ENCODE data around the gene CAPN15.
A peak's percentile ranks its signal among the peaks of the same experiment; 100 is the strongest.

CAPN15 gene

DNA sequence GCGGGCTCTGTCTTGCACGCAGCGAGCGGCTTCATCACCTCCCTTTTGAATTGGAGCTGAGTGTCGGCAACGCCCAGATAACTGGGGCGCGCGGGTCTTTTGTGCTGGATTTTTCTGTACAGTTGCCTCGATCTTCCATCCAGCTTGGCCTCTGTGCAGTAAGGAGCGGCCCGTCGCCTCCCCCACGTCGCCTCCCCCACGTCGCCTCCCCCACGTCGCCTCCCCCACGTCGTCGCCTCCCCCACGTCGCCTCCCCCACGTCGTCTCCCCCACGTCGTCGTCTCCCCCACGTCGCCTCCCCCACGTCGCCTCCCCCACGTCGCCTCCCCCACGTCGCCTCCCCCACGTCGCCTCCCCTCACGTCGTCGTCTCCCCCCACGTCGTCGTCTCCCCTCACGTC lies 17.0 kb downstream of the CAPN15 start:
- no peak for DNase-seq (ENCODE audit: low read depth in 3 of 3)

DNA sequence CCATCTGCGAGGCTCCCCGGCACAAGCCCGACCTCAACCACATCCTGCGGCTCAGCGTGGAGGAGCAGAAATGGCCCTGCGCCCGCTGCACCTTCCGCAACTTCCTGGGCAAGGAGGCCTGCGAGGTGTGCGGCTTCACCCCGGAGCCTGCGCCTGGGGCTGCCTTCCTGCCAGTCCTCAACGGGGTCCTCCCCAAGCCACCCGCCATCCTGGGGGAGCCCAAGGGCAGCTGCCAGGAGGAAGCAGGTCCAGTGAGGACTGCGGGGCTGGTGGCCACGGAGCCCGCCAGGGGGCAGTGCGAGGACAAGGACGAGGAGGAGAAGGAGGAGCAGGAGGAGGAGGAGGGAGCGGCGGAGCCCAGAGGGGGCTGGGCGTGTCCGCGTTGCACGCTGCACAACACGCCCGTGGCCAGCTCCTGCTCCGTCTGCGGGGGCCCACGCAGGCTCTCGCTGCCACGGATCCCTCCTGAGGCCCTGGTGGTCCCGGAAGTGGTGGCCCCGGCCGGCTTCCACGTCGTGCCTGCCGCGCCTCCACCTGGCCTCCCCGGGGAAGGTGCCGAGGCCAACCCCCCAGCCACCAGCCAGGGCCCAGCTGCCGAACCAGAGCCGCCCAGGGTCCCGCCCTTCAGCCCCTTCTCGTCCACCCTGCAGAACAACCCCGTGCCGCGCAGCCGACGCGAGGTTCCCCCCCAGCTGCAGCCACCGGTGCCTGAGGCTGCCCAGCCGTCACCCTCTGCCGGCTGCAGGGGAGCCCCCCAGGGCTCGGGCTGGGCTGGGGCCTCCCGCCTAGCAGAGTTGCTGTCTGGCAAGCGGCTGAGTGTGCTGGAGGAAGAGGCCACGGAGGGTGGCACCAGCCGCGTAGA lies 19.6 kb downstream of the CAPN15 start:
- DNase-seq (ENCODE audit: low read depth in 3 of 3) = peak in 1 of 3 experiments; percentile 54

GRCh38 chr16:548586-548985 lies 21.1 kb downstream of the CAPN15 start:
- DNase-seq (ENCODE audit: low read depth in 3 of 3) = no peak

GRCh38 chr16:549544-550263 lies 22.2 kb downstream of the CAPN15 start:
- no peak for DNase-seq (ENCODE audit: low read depth in 3 of 3)

DNA sequence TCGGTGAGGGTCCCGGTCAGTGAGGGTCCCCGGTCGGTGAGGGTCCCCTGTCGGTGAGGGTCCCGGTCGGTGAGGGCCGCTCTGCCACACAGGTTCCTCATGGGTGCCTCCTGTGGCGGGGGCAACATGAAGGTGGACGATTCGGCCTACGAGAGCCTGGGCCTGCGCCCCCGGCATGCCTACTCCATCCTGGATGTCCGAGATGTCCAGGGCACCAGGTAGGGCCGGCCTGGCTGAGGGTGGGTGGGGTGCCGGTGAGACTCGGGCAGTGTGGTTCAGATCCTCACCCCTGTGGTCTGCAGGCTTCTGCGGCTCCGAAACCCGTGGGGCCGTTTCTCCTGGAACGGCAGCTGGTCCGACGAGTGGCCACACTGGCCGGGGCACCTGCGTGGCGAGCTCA lies 23.7 kb downstream of the CAPN15 start:
- no peak for DNase-seq (ENCODE audit: low read depth in 3 of 3)

DNA sequence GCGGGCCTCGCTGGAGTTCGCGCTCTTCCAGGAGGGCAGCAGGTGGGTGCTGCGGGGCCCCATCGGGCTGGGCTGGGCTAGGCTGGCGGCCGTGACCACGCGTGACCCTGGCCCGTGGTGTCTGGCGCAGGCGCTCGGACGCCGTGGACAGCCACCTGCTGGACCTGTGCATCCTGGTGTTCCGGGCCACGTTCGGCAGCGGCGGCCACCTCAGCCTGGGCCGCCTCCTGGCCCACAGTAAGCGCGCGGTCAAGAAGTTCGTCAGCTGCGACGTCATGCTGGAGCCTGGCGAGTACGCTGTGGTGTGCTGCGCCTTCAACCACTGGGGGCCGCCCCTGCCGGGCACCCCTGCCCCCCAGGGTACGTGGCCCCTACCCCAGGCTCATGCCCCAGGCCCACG lies 24.7 kb downstream of the CAPN15 start:
- no peak for DNase-seq (ENCODE audit: low read depth in 3 of 3)

GRCh38 chr16:553601-554296 lies 26.2 kb downstream of the CAPN15 start:
- DNase-seq (ENCODE audit: low read depth in 3 of 3) = no peak

DNA sequence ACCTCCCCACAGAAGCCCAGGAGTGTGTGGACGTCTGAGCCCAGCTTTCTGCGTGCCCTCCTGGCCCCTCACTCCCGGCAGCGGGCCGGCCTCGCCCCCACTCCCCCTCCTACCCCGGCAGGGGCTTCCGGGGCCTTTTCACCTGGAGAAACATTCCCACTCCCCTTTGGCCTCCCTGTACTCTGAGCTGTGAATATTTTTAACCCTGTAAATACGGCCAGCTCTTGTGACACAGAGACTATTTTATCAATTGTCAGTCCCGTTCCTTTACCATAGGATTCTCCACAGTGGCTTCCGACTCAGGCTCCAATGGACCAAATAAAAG lies 26.7 kb downstream of the CAPN15 start:
- DNase-seq (ENCODE audit: low read depth in 3 of 3) = no peak

DNA sequence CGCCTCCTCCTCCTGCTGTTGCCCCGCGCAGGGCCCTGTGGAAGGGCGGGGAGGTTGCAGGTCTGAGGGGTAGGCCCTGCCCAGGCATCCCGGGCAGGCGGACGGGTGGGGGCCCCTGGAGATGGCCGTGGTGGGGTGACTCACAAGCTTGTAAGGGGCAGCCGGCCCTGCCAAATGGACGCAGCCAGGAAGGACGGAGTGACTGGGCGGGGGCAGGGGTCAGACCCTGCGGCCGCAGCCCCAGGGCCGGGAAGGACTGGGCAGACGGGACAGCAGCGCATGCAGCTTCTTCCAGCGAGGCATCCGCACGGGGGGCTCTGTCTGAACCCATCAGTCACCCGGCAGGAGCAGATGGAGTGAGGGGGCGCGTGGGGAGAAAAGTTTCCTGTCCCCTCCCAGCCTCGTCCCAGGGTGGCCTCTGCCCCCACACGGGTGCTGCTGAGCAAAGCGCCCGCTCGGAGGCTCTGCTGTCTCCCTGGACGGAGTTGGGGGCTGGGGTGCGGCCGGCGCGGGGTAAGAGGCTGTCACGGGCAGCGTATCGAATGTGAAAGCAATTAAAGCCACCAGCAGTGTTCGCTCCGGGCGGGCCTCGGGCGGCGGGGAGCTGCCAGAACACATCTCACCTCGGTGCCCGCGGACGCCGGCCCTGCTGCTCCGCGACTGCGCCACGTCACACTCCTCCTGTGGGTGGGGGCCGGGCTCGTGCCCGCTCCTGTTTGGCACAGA lies 27.3 kb downstream of the CAPN15 start:
- no peak for DNase-seq (ENCODE audit: low read depth in 3 of 3)

DNA sequence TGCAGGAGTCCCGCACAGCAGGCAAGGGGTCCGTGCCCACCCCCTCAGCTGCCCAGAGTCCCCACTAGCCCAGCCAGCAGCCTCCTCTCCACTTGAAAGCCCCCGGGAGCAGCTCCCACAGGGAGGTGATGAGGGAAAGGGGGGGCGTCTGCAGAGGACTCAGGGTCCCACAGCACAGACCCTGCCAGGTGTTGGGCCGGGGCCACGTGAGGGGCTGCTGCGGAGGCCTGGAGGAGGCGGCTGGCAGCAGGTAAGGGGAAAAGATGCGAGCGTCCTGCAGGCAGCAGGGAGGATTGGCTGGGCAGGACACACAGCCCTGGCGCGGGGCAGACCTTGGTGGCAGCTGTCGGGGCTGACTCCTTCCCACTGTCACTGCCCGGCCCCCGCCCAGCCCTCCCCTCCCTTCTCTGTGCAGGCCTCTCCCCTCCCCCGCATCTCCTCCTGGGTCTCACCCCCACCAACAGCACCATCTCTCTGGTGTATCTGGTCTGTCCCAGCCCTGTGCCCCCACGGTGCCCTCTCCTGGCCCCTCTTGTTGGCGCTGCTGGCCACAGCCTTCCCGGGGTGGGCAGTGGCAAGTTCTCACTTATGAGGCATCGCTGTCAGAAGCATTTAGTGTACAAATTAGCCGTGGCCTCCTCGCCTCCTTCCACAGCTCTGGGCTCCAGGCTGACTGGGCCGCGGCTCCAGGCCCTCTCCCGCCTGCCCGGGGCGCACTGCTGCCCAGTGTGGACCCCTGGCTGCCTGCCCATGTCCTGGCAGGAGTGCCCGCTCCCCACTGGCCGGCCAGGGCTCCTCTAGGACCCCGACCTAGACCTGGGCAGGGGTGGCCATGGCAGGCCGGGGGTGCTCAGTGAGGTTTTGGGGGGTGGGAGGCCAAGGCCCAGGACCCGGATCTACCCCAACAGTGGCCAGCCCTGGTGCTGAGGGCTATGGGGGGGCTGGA lies 28.3 kb downstream of the CAPN15 start:
- no peak for DNase-seq (ENCODE audit: low read depth in 3 of 3)

- no peak for DNase-seq (ENCODE audit: low read depth in 3 of 3)
Measured at GRCh38 chr16:556474-557173, 29.1 kb downstream of the CAPN15 start.

- DNase-seq (ENCODE audit: low read depth in 3 of 3) = no peak
Measured at GRCh38 chr16:557463-558297, 30.2 kb downstream of the CAPN15 start.

DNA sequence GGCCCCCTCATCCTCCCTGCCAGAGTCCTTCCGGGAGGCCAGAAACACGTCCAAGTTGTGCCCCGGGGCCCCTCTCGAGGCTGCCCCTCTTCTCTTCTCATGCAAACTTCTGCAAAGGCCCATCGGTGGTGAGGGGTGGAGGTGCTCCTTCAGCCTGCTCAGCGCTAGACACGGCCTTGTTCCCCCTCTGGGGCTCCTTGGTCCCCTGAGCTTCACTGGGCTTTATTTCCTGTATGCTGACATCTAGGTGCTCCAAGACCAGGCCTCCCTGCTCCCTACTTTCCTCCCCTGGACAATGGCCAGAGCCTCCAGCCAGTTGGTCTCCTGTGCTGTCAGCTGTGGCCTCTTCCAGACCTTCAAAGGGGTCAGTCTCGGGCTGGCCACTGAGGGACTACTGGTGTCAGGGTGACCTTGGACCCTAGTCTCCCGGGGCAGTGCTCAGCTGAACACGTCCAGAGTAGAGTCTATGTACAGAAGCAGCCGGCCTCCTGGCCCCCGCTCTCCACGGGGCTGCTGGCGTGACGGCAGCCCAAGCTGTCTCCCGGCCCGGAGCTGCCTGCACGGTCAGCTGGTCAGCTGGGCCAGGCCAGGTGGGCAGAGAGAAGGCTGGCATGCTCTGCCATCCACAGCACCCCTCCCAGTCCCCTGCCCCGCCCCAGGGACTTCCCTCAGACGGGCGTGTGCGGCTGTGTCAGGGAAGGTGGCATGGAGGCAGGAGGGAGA lies 30.9 kb downstream of the CAPN15 start:
- DNase-seq (ENCODE audit: low read depth in 3 of 3) = no peak

GRCh38 chr16:559021-559380 lies 31.5 kb downstream of the CAPN15 start:
- no peak for DNase-seq (ENCODE audit: low read depth in 3 of 3)

- no peak for DNase-seq (ENCODE audit: low read depth in 3 of 3)
Measured at GRCh38 chr16:559411-560203, 32.1 kb downstream of the CAPN15 start.

DNA sequence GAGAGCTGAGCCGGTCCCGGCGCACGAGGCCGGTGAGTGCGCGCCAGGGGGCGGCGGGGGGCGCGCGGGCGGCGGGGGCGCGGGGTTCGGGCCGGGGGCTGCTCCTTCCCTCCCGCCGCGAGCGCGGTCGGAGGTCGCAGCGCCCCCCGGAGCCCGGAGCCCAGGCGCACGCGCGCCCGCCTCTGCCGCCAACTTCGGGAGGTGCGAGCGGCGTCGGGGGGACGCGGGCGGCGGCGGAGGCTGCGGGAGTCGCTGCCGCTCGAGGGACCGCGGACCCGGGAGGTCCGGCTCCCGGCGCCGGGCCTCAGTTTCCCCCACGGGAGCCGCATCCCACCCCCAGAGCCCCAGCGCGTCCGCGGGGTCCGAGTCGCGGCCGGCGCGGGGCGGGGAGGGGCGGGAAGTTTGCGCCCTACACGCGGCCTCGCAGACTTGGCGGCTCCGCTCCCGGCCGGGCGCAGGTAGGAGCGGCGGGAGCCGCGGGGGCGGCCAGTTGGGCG lies 32.7 kb downstream of the CAPN15 start, which contains the start of gene PRR35:
Gene PRR35 (plus strand): TSS at position 191 of the 497 bp plus-strand sequence. CDS start 2,901 bp downstream, outside the sequence.
- no peak for DNase-seq (ENCODE audit: low read depth in 3 of 3)

DNA sequence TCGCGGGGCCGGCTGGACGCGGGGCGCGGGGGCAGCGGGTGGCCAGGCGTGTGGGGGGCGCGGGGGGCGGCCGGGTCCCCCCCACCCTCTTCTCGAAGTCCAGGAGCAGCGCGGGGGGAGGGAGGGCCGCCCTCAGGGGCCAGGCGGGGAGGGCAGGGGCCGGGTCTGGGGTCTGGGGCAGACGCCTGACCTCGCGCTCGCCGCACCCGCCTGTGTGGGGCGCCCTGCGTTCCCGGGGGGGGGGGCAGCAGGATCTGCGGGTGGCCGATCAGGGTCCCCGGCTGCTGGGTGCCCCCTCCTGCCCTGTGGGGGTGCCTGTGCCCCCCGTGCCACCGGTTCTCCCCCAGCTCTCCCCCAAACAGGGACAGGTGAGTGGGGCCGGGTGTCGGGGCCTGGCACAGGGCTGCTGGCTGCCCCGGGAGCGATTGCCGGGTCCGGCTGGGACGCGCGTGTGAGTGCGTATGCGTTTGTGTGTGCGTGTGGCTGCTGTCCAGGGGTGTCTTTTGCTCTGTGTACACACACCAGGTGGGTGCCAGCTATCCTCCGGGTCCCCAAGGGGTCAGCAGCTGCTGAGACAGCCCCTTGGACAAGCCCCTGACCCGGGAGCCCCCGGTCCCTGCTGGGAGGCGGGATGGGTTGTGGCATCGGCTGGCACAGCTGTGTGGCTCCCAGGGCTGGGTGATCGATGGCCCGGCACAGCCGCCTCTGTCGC lies 33.3 kb downstream of the CAPN15 start:
- DNase-seq (ENCODE audit: low read depth in 3 of 3) = no peak
